HepG2 (cell line): ENCODE data around the gene GALP. TPM values are rescaled to one million over a fixed set of nuclear protein-coding genes. Genes with fewer than 3 reads are reported as not detected.

Source experiments
- ATAC-seq: fragments of 200-7000 bp; cut with Tn5 transposase; 3 replicates; pipeline ENCODE4 v1.9.1; 2020; ENCODE audit warnings: mild to moderate bottlenecking, moderate library complexity
- BruUV-seq: library from RNA; stranded (reverse); fragments of 400-500 nt; replicated peaks from 2 replicates; lab custom pipeline; 2021; lab: Mats Ljungman, UMichigan
- CTCF ChIA-PET: fragments of 300-600 bp; formaldehyde crosslinking; extraction: SDS; loops from one replicate; lab custom pipeline; 2021; ENCODE audit warnings: low total read pairs, inconsistent platforms, low intra/inter-chr PET ratio; lab: Yijun Ruan, JAX
- POLR2A ChIA-PET: fragments of 350-600 bp; sonication (Branson Sonifier 250); formaldehyde crosslinking; loops from one replicate; lab custom pipeline; 2020; ENCODE audit warnings: antibody characterized with exemption, inconsistent platforms; lab: Yijun Ruan, JAX
- DNase-seq: peaks from one replicate; pipeline ENCODE4 v3.0.0-alpha.2; 2015; ENCODE audit warnings: low spot score
- FAIRE-seq: peaks from 3 replicates; lab custom pipeline; 2011; peaks lifted over from hg19 to GRCh38; lab: Jason Lieb, UNC
- H2AFZ ChIP-seq: one replicate; pipeline ENCODE4 v1.6.1; 2011; ENCODE audit warnings: low read length, inconsistent platforms
- H3K27ac ChIP-seq: fragments of 300-600 bp; 3 replicates; pipeline ENCODE4 v1.8.0; 2011; ENCODE audit warnings: mixed run types, mild to moderate bottlenecking, mixed read lengths, low read length, inconsistent platforms; ENCODE audit not compliant: insufficient read depth; ENCODE audit errors: extremely low read length
- H3K27me3 ChIP-seq, 2 experiments: fragments of 200-600 bp in 1 of 2; 2 replicates in 1 of 2; 3 replicates in 1 of 2; pipeline versions ENCODE4 v1.6.0 to v1.8.0; 2011; ENCODE audit warnings: low read length in 2 of 2, mild to moderate bottlenecking in 2 of 2, moderate library complexity in 2 of 2, inconsistent platforms in 1 of 2; ENCODE audit not compliant: insufficient read depth in 2 of 2, control insufficient read depth in 1 of 2
- H3K36me3 ChIP-seq, 2 experiments: fragments of 200-600 bp in 1 of 2; replicated peaks in 1 of 2; 2 replicates in 1 of 2; 3 replicates in 1 of 2; pipeline versions ENCODE4 v1.5.1 to v1.8.0; 2011; ENCODE audit warnings: low read length in 2 of 2, inconsistent platforms in 1 of 2; ENCODE audit not compliant: insufficient read depth in 2 of 2, control insufficient read depth in 1 of 2
- H3K4me1 ChIP-seq: 2 replicates; pipeline ENCODE4 v1.5.1; 2012; ENCODE audit warnings: low read length, inconsistent platforms; ENCODE audit not compliant: insufficient read depth
- H3K4me2 ChIP-seq: 2 replicates; pipeline ENCODE4 v1.6.0; 2011; ENCODE audit warnings: low read depth, low read length, inconsistent platforms
- H3K4me3 ChIP-seq, 3 experiments: fragments of 200-600 bp in 1 of 3; sonication (generic), shearing (Covaris generic) in 1 of 3; replicated peaks in 1 of 3; 2 replicates each; pipeline ENCODE4 v1.5.1; 2011 to 2016; ENCODE audit warnings: low read length in 3 of 3, inconsistent platforms in 2 of 3, low read depth in 2 of 3, mild to moderate bottlenecking in 2 of 3, control low read depth in 1 of 3, mixed read lengths in 1 of 3; ENCODE audit not compliant: insufficient read depth in 1 of 3
- H3K79me2 ChIP-seq: one replicate; pipeline ENCODE4 v1.6.1; 2011; ENCODE audit warnings: low read length, inconsistent platforms; ENCODE audit not compliant: insufficient read depth
- H3K9ac ChIP-seq: 2 replicates; pipeline ENCODE4 v1.6.0; 2011; ENCODE audit warnings: mild to moderate bottlenecking, low read depth, low read length, inconsistent platforms; ENCODE audit not compliant: insufficient read depth
- H3K9me3 ChIP-seq: 2 replicates; pipeline ENCODE4 v1.5.1; 2012; ENCODE audit warnings: mild to moderate bottlenecking, low read length
- H4K20me1 ChIP-seq: 2 replicates; pipeline ENCODE4 v1.6.0; 2011; ENCODE audit warnings: inconsistent platforms, mild to moderate bottlenecking, low read length, moderate library complexity; ENCODE audit not compliant: insufficient read depth
- CREBL2 ChIP-seq: sonication (generic); formaldehyde crosslinking; IDR thresholded peaks from 2 replicates; pipeline ENCODE4 v1.8.1; 2023; ENCODE audit warnings: missing genetic modification reagents, mild to moderate bottlenecking, borderline replicate concordance
- DMAP1 ChIP-seq: IDR thresholded peaks from 2 replicates; pipeline ENCODE4 v1.6.1; 2016
- ELF3 ChIP-seq: IDR thresholded peaks from 2 replicates; pipeline ENCODE4 v1.6.1; 2016; ENCODE audit warnings: missing genetic modification reagents, missing compliant biosample characterization
- IKZF4 ChIP-seq: sonication (generic); formaldehyde crosslinking; IDR thresholded peaks from 2 replicates; pipeline ENCODE4 v1.5.1; 2020; ENCODE audit warnings: borderline replicate concordance, mild to moderate bottlenecking, low read depth, missing genetic modification reagents; ENCODE audit errors: not compliant biosample characterization
- KLF16 ChIP-seq, 2 experiments: sonication (generic) in 1 of 2; formaldehyde crosslinking in 1 of 2; IDR thresholded peaks; 2 replicates each; pipeline versions ENCODE4 v1.6.1 to v1.8.0; 2016 to 2023; ENCODE audit warnings: missing genetic modification reagents in 2 of 2, missing compliant biosample characterization in 1 of 2
- PAXIP1 ChIP-seq: sonication (generic); formaldehyde crosslinking; conservative IDR thresholded peaks from 2 replicates; pipeline ENCODE4 v1.4.0; 2020; ENCODE audit warnings: mild to moderate bottlenecking, missing genetic modification reagents, moderate library complexity
- RFXANK ChIP-seq: IDR thresholded peaks from 2 replicates; pipeline ENCODE4 v1.6.1; 2016
- RFXAP ChIP-seq: sonication (generic); formaldehyde crosslinking; IDR thresholded peaks from 2 replicates; pipeline ENCODE4 v1.4.0; 2020; ENCODE audit warnings: missing genetic modification reagents, borderline replicate concordance
- SIX4 ChIP-seq: sonication (generic); formaldehyde crosslinking; IDR thresholded peaks from 2 replicates; pipeline ENCODE4 v1.4.0; 2020; ENCODE audit warnings: missing genetic modification reagents
- SMAD3 ChIP-seq: sonication (generic); formaldehyde crosslinking; IDR thresholded peaks from 2 replicates; pipeline ENCODE4 v1.4.0; 2020; ENCODE audit warnings: missing genetic modification reagents
- TBX2 ChIP-seq: sonication (generic); formaldehyde crosslinking; IDR thresholded peaks from 2 replicates; pipeline ENCODE4 v1.5.0; 2020; ENCODE audit warnings: missing genetic modification reagents, mild to moderate bottlenecking, borderline replicate concordance
- TP53 ChIP-seq: sonication (generic); formaldehyde crosslinking; conservative IDR thresholded peaks from 2 replicates; pipeline ENCODE4 v1.4.0; 2020; ENCODE audit warnings: missing genetic modification reagents
- ZNF251 ChIP-seq: sonication (generic); formaldehyde crosslinking; IDR thresholded peaks from 2 replicates; pipeline ENCODE4 v1.9.0; 2021; ENCODE audit warnings: mild to moderate bottlenecking, missing genetic modification reagents
- ZNF337 ChIP-seq: sonication (generic); formaldehyde crosslinking; IDR thresholded peaks from 2 replicates; pipeline ENCODE4 v1.5.1; 2020; ENCODE audit warnings: missing genetic modification reagents, low read depth, mild to moderate bottlenecking, borderline replicate concordance
- WGBS: methylation state at CpG from one replicate; pipeline ENCODE4 v1.1.6; 2017; ENCODE audit warnings: low lambda C conversion rate; 5-methylcytosine and 5-hydroxymethylcytosine counted together
- in situ Hi-C: cut with HindIII; loops from 2 replicates; pipeline ENCODE4 v1.10.0; 2017; ENCODE audit warnings: low pct_unique_long_range_greater_than_20kb; ENCODE audit not compliant: extremely low pct_ligation_motif_present
- intact Hi-C: fragments of 100-400 bp; cut with micrococcal nuclease; formaldehyde crosslinking; loops from one replicate; pipeline ENCODE4 v1.10.0; 2022; ENCODE audit not compliant: unreplicated experiment
- polyA plus RNA-seq, 8 experiments: library from polyadenylated mRNA; depleted of rRNA in 3 of 8; stranded (reverse) in 7 of 8; unstranded in 1 of 8; fragments of >200 nt; fragmentation: Illumina TruSeq in 4 of 8; extraction: Trizol in 4 of 8; gene quantifications; 2 replicates each; pipeline versions ENCODE4 v1.2.1 to v1.2.3, GENCODE V29; 2011 to 2016; ENCODE audit warnings: low read depth in 4 of 8, missing spikeins in 1 of 8, mixed read lengths in 1 of 8; ENCODE audit not compliant: insufficient read depth in 1 of 8
- total RNA-seq, 5 experiments: library from RNA; depleted of rRNA; stranded (reverse); fragments of >200 nt; fragmentation: Illumina TruSeq; extraction: Trizol; gene quantifications; 2 replicates each; pipeline ENCODE4 v1.2.3, GENCODE V29; 2016; ENCODE audit warnings: low read depth in 1 of 5
- TF ChIP-seq, protein P1 (sequence below): sonication (generic); formaldehyde crosslinking; IDR thresholded peaks from 2 replicates; pipeline ENCODE4 v1.5.1; 2020; ENCODE audit warnings: mild to moderate bottlenecking, missing genetic modification reagents, moderate library complexity
- TF ChIP-seq, protein P2 (sequence below): sonication (generic); formaldehyde crosslinking; IDR thresholded peaks from 2 replicates; pipeline ENCODE4 v1.5.0; 2020; ENCODE audit warnings: mild to moderate bottlenecking, missing genetic modification reagents

The GALP gene
- total and polyA plus RNA-seq, 2 of the 13 experiments (the other 11 are each of a cell fraction or from before 2014, with no cell fraction given) = not detected

DNA sequence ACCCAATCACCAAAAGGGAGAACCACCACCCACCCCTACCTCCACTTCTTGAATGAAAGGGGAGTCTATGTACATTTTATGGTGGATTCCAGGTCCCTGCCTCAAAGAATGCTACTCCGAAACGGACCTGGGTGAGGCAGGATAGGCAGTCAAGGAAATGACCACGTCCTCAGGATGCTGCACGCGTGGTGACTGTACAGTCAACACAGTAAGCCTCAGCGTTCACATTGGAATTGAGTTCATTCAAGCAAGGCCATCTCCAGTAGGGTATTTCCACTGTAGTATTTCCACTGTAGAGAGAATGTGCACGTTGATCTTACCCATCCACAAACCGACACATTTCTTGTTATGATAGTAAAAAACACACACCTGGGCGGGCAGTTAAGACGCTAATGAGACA lies 43.2 kb downstream of the GALP start:
- Histone ChIP-seq H3K27ac (no peak overlapping the region), H4K20me1 (no peaks in the 10 kb centered on the region), H3K79me2 (no peaks in the 10 kb centered on the region), H3K36me3 (peaks cover 1 to 8% of the 10 kb centered on the region in 2 experiments), H3K4me3 (no peak overlapping the region), H3K4me1 (no peaks in the 10 kb centered on the region), H2AFZ (no peak overlapping the region), H3K9ac (no peak overlapping the region), H3K27me3 (no peaks in the 10 kb centered on the region), H3K4me2 (no peak overlapping the region), H3K9me3 (no peaks in the 10 kb centered on the region)
- 91% methylated on average over 10 of the region's 10 CpGs for WGBS
- ATAC-seq (no peak), FAIRE-seq (no peak), DNase-seq (no peak)
- intact Hi-C loops (no loop called here), in situ Hi-C loops (no loop called here)
- ChIA-PET POLR2A (no interaction called here), CTCF (no interaction called here)
- BruUV-seq = no TSS peak
- TF ChIP-seq TBX2 (no peak), DMAP1 (CRISPR knock-in tag) (no peak), RFXAP (no peak), SIX4 (CRISPR knock-in tag) (no peak), SMAD3 (CRISPR knock-in tag) (no peak), RFXANK (CRISPR knock-in tag) (no peak), ZNF251 (CRISPR knock-in tag) (no peak), TP53 (no peak), ZNF337 (CRISPR knock-in tag) (no peak), ELF3 (CRISPR knock-in tag) (no peak), PAXIP1 (CRISPR knock-in tag) (no peak), IKZF4 (CRISPR knock-in tag) (no peak), KLF16 (CRISPR knock-in tag; IDR thresholded peaks at IDR 0.05) (no peak), CREBL2 (CRISPR knock-in tag) (no peak)
- TF ChIP-seq, protein P1, sequence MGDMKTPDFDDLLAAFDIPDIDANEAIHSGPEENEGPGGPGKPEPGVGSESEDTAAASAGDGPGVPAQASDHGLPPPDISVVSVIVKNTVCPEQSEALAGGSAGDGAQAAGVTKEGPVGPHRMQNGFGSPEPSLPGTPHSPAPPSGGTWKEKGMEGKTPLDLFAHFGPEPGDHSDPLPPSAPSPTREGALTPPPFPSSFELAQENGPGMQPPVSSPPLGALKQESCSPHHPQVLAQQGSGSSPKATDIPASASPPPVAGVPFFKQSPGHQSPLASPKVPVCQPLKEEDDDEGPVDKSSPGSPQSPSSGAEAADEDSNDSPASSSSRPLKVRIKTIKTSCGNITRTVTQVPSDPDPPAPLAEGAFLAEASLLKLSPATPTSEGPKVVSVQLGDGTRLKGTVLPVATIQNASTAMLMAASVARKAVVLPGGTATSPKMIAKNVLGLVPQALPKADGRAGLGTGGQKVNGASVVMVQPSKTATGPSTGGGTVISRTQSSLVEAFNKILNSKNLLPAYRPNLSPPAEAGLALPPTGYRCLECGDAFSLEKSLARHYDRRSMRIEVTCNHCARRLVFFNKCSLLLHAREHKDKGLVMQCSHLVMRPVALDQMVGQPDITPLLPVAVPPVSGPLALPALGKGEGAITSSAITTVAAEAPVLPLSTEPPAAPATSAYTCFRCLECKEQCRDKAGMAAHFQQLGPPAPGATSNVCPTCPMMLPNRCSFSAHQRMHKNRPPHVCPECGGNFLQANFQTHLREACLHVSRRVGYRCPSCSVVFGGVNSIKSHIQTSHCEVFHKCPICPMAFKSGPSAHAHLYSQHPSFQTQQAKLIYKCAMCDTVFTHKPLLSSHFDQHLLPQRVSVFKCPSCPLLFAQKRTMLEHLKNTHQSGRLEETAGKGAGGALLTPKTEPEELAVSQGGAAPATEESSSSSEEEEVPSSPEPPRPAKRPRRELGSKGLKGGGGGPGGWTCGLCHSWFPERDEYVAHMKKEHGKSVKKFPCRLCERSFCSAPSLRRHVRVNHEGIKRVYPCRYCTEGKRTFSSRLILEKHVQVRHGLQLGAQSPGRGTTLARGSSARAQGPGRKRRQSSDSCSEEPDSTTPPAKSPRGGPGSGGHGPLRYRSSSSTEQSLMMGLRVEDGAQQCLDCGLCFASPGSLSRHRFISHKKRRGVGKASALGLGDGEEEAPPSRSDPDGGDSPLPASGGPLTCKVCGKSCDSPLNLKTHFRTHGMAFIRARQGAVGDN = no peak
- TF ChIP-seq, protein P2, sequence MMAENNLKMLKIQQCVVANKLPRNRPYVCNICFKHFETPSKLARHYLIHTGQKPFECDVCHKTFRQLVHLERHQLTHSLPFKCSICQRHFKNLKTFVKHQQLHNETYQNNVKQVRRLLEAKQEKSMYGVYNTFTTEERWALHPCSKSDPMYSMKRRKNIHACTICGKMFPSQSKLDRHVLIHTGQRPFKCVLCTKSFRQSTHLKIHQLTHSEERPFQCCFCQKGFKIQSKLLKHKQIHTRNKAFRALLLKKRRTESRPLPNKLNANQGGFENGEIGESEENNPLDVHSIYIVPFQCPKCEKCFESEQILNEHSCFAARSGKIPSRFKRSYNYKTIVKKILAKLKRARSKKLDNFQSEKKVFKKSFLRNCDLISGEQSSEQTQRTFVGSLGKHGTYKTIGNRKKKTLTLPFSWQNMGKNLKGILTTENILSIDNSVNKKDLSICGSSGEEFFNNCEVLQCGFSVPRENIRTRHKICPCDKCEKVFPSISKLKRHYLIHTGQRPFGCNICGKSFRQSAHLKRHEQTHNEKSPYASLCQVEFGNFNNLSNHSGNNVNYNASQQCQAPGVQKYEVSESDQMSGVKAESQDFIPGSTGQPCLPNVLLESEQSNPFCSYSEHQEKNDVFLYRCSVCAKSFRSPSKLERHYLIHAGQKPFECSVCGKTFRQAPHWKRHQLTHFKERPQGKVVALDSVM (CRISPR knock-in tag) = no peak
